ENCODE measurements around the gene PCDHGA8.

DNA sequence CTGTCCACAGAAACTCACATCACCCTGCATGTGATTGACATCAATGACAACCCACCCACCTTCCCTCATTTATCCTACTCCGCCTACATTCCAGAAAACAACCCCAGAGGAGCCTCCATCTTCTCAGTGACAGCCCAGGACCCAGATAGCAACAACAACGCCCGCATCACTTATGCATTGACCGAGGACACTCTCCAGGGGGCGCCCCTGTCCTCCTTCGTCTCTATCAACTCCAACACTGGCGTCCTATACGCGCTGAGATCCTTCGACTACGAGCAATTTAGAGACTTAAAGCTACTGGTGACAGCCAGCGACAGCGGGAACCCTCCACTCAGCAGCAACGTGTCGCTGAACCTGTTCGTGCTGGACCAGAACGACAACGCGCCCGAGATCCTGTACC, 47.1 kb upstream of the PCDHGA8 start:
- TF ChIP-seq POLR2A (IDR thresholded peaks at IDR 0.05; ENCODE audit: borderline replicate concordance, extremely low read depth, insufficient read depth, insufficient read length) (no peak), CTCF (IDR thresholded peaks at IDR 0.05 in 2 of 3, conservative IDR thresholded peaks at IDR 0.05 in 1 of 3; ENCODE audit: borderline replicate concordance in 1 of 3, insufficient read depth in 1 of 3, low read depth in 2 of 3, low read length in 2 of 3) (no peak), POLR2AphosphoS5 (IDR thresholded peaks at IDR 0.05; ENCODE audit: low read depth, low read length) (no peak), CEBPB (IDR thresholded peaks at IDR 0.05; ENCODE audit: low read depth) (no peak), ZFX (IDR thresholded peaks at IDR 0.05) (no peak), MAX (IDR thresholded peaks at IDR 0.05) (no peak), SP1 (IDR thresholded peaks at IDR 0.05; ENCODE audit: low read depth) (no peak), JUND (IDR thresholded peaks at IDR 0.05) (no peak)

All from HCT116 (cell line).